Neural cell (in vitro differentiated cells): ENCODE data around the gene INPP5B. TPM values are rescaled to one million over a fixed set of nuclear protein-coding genes. Genes with fewer than 3 reads are reported as not detected.
"Not testable (repeated sequence)": the region's sequence is repeated elsewhere in the genome, so short reads cannot be mapped to it uniquely, and the experiment has no call there.

Experiments
- H2AFZ ChIP-seq: fragments of 200-600, 300-800 bp; sonication (generic), shearing (Covaris generic); 2 replicates; pipeline ENCODE4 v1.6.0; 2014; ENCODE audit warnings: low read depth, mild to moderate bottlenecking, antibody characterized with exemption, low read length, moderate library complexity
- H3F3A ChIP-seq: fragments of 200-600 bp; shearing (Covaris generic); 2 replicates; pipeline ENCODE4 v1.6.1; 2016; ENCODE audit warnings: mild to moderate bottlenecking, moderate library complexity, mixed read lengths, antibody characterized with exemption, low read length; ENCODE audit not compliant: insufficient read depth, poor library complexity, severe bottlenecking
- H3K27ac ChIP-seq: fragments of 200-600, 300-800 bp; sonication (generic), shearing (Covaris generic); 2 replicates; pipeline ENCODE4 v1.5.1; 2014; ENCODE audit warnings: mild to moderate bottlenecking, low read length, moderate library complexity
- H3K27me3 ChIP-seq: fragments of 300-800, 200-600 bp; sonication (generic), shearing (Covaris generic); 2 replicates; pipeline ENCODE4 v1.6.0; 2014; ENCODE audit warnings: mild to moderate bottlenecking, low read depth, low read length, moderate library complexity; ENCODE audit not compliant: insufficient read depth
- H3K36me3 ChIP-seq: fragments of 300-800, 200-600 bp; sonication (generic), shearing (Covaris generic); 2 replicates; pipeline ENCODE4 v1.5.1; 2014; ENCODE audit warnings: mild to moderate bottlenecking, antibody characterized with exemption, low read length, moderate library complexity; ENCODE audit not compliant: insufficient read depth
- H3K4me2 ChIP-seq: fragments of 300-800, 200-600 bp; sonication (generic), shearing (Covaris generic); 2 replicates; pipeline ENCODE4 v1.6.0; 2014; ENCODE audit warnings: mild to moderate bottlenecking, low read length
- H3K4me3 ChIP-seq: fragments of 300-800, 200-600 bp; sonication (generic), shearing (Covaris generic); 2 replicates; pipeline ENCODE4 v1.5.1; 2014; ENCODE audit warnings: mild to moderate bottlenecking, low read length, moderate library complexity
- H3K79me2 ChIP-seq: fragments of 200-600 bp; shearing (Covaris generic); replicated peaks from 2 replicates; pipeline ENCODE4 v1.6.0; 2014; ENCODE audit warnings: mild to moderate bottlenecking, low read length, moderate library complexity; ENCODE audit not compliant: insufficient read depth
- H3K9ac ChIP-seq: fragments of 300-800, 200-600 bp; sonication (generic), shearing (Covaris generic); 2 replicates; pipeline ENCODE4 v1.6.1; 2016; ENCODE audit warnings: mild to moderate bottlenecking, low read length, mixed read lengths
- H3K9me2 ChIP-seq: fragments of 200-600 bp; shearing (Covaris generic); 2 replicates; pipeline ENCODE4 v1.6.1; 2016; ENCODE audit warnings: mild to moderate bottlenecking, low read length, mixed read lengths; ENCODE audit not compliant: insufficient read depth
- H3K9me3 ChIP-seq: fragments of 200-600, 300-800 bp; sonication (generic), shearing (Covaris generic); 2 replicates; pipeline ENCODE4 v1.6.1; 2016; ENCODE audit warnings: mild to moderate bottlenecking, mixed run types, low read length, moderate library complexity, mixed read lengths
- H4K20me1 ChIP-seq: fragments of 200-600 bp; shearing (Covaris generic); 2 replicates; pipeline ENCODE4 v1.6.1; 2016; ENCODE audit warnings: mild to moderate bottlenecking, mixed run types; ENCODE audit not compliant: insufficient read depth
- CTCF ChIP-seq: fragments of 450-650 bp; IDR thresholded peaks from 2 replicates; pipeline ENCODE4 v1.5.1; 2014; ENCODE audit warnings: antibody characterized with exemption, mild to moderate bottlenecking, moderate library complexity; ENCODE audit not compliant: poor library complexity, severe bottlenecking
- EP300 ChIP-seq: fragments of 450-650 bp; conservative IDR thresholded peaks from 2 replicates; pipeline ENCODE4 v1.6.1; 2014; ENCODE audit warnings: antibody characterized with exemption, mild to moderate bottlenecking, moderate library complexity; ENCODE audit not compliant: poor library complexity, severe bottlenecking
- EZH2 ChIP-seq: fragments of 200-600, 300-800 bp; shearing (Covaris generic), sonication (generic); IDR thresholded peaks from 2 replicates; pipeline ENCODE4 v1.6.1; 2014; ENCODE audit warnings: antibody characterized with exemption, low read length, borderline replicate concordance, mild to moderate bottlenecking; ENCODE audit not compliant: insufficient read depth, poor library complexity, severe bottlenecking
- MXI1 ChIP-seq: fragments of 450-650 bp; conservative IDR thresholded peaks from 2 replicates; pipeline ENCODE4 v1.6.1; 2014; ENCODE audit warnings: antibody characterized with exemption, mild to moderate bottlenecking; ENCODE audit not compliant: poor library complexity, severe bottlenecking
- POLR2AphosphoS5 ChIP-seq: IDR thresholded peaks from 2 replicates; pipeline ENCODE4 v1.6.1; 2012
- RAD21 ChIP-seq: fragments of 450-650 bp; conservative IDR thresholded peaks from 2 replicates; pipeline ENCODE4 v1.6.1; 2014; ENCODE audit warnings: antibody characterized with exemption, mild to moderate bottlenecking, moderate library complexity
- SMC3 ChIP-seq: fragments of 450-650 bp; conservative IDR thresholded peaks from 2 replicates; pipeline ENCODE4 v1.6.1; 2014; ENCODE audit warnings: antibody characterized with exemption, mild to moderate bottlenecking, moderate library complexity; ENCODE audit not compliant: poor library complexity
- TAF1 ChIP-seq: IDR thresholded peaks from 2 replicates; pipeline ENCODE4 v1.6.1; 2012; ENCODE audit warnings: low read depth
- polyA plus RNA-seq: library from polyadenylated mRNA; depleted of rRNA; stranded (reverse); fragments of >200 nt; gene quantifications from 2 replicates; pipeline ENCODE4 v1.2.3, GENCODE V29; 2014
- TF ChIP-seq, protein P1 (sequence below): IDR thresholded peaks from 2 replicates; pipeline ENCODE4 v1.6.1; 2012; ENCODE audit warnings: borderline replicate concordance

INPP5B gene
- polyA plus RNA-seq, 1 donor from 2014 or later = 13.4 TPM

- H3K9me2 ChIP-seq = no peaks in the 10 kb centered on the region
- H3K4me3 ChIP-seq = no peak overlapping the region
- no peak overlapping the region for H3K9ac ChIP-seq
- no peaks in the 10 kb centered on the region for H4K20me1 ChIP-seq
- H3K27ac ChIP-seq = no peak overlapping the region
- no peaks in the 10 kb centered on the region for H3F3A ChIP-seq
- H3K79me2 ChIP-seq = no peaks in the 10 kb centered on the region
- no peaks in the 10 kb centered on the region for H3K9me3 ChIP-seq
- no peaks in the 10 kb centered on the region for H3K27me3 ChIP-seq
- H3K36me3 ChIP-seq = peaks cover 14% of the 10 kb centered on the region
- TF ChIP-seq CTCF = no peak
- no peak for TF ChIP-seq POLR2AphosphoS5
- no peak for TF ChIP-seq EP300
- TF ChIP-seq EZH2 = no peak
- no peak overlapping the region for H2AFZ ChIP-seq
- no peak overlapping the region for H3K4me2 ChIP-seq
These were observed 27.7 kb upstream of the INPP5B start for GRCh38 chr1:37974567-37974966.

- not testable (repeated sequence) for H3K4me3 ChIP-seq, H3K9me2 ChIP-seq, H3K27me3 ChIP-seq, H2AFZ ChIP-seq, H3K27ac ChIP-seq, H3K79me2 ChIP-seq, H3K9me3 ChIP-seq, H3F3A ChIP-seq, H3K9ac ChIP-seq, H3K4me2 ChIP-seq, H4K20me1 ChIP-seq
- H3K36me3 ChIP-seq = peaks cover 13% of the 10 kb centered on the region
These were observed 26.8 kb upstream of the INPP5B start for GRCh38 chr1:37973684-37974083.

DNA sequence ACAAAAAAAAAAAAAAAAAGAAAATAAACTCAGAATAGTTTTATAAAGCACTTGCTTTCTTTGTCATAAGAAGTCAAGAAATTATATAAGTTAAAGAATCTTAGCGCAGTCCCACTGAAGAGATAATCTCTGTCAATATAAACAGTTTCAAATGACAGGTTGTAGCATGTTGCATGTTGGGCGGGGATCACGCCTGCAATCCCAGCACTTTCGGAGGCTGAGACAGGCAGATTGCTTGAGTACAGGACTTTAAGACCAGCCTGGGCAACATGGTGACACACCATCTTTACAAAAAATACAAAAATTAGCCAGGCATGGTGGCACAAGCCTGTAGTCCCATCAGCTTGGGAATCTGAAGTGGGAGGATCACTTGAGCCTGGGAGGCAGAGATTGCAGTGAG is 18.4 kb upstream of the INPP5B start:
- H3K4me3 ChIP-seq = no peak overlapping the region
- no peaks in the 10 kb centered on the region for H3K79me2 ChIP-seq
- H3K9me2 ChIP-seq = no peaks in the 10 kb centered on the region
- no peaks in the 10 kb centered on the region for H3K9me3 ChIP-seq
- no peaks in the 10 kb centered on the region for H3K36me3 ChIP-seq
- no peaks in the 10 kb centered on the region for H3F3A ChIP-seq
- no peak overlapping the region for H2AFZ ChIP-seq
- H3K4me2 ChIP-seq = no peak overlapping the region
- no peaks in the 10 kb centered on the region for H3K27me3 ChIP-seq
- no peak overlapping the region for H3K9ac ChIP-seq
- H3K27ac ChIP-seq = no peak overlapping the region
- TF ChIP-seq, protein P1, sequence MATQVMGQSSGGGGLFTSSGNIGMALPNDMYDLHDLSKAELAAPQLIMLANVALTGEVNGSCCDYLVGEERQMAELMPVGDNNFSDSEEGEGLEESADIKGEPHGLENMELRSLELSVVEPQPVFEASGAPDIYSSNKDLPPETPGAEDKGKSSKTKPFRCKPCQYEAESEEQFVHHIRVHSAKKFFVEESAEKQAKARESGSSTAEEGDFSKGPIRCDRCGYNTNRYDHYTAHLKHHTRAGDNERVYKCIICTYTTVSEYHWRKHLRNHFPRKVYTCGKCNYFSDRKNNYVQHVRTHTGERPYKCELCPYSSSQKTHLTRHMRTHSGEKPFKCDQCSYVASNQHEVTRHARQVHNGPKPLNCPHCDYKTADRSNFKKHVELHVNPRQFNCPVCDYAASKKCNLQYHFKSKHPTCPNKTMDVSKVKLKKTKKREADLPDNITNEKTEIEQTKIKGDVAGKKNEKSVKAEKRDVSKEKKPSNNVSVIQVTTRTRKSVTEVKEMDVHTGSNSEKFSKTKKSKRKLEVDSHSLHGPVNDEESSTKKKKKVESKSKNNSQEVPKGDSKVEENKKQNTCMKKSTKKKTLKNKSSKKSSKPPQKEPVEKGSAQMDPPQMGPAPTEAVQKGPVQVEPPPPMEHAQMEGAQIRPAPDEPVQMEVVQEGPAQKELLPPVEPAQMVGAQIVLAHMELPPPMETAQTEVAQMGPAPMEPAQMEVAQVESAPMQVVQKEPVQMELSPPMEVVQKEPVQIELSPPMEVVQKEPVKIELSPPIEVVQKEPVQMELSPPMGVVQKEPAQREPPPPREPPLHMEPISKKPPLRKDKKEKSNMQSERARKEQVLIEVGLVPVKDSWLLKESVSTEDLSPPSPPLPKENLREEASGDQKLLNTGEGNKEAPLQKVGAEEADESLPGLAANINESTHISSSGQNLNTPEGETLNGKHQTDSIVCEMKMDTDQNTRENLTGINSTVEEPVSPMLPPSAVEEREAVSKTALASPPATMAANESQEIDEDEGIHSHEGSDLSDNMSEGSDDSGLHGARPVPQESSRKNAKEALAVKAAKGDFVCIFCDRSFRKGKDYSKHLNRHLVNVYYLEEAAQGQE = no peak
- TF ChIP-seq EP300 = no peak
- TF ChIP-seq MXI1 = no peak
- TF ChIP-seq CTCF = no peak
- no peak for TF ChIP-seq EZH2
- TF ChIP-seq POLR2AphosphoS5 = no peak
- TF ChIP-seq RAD21 = no peak
- no peak for TF ChIP-seq SMC3
- TF ChIP-seq TAF1 = no peak
- H4K20me1 ChIP-seq = no peaks in the 10 kb centered on the region

- H3K36me3 ChIP-seq, H3K9me3 ChIP-seq, H3F3A ChIP-seq, H3K27me3 ChIP-seq, H3K27ac ChIP-seq, H4K20me1 ChIP-seq, H2AFZ ChIP-seq, H3K9ac ChIP-seq, H3K79me2 ChIP-seq, H3K9me2 ChIP-seq, H3K4me2 ChIP-seq, H3K4me3 ChIP-seq: not testable (repeated sequence)
These were observed 17.3 kb upstream of the INPP5B start for GRCh38 chr1:37964106-37964505.
